ENCODE results near the gene COL24A1.
"Not testable (repeated sequence)": the region's sequence is repeated elsewhere in the genome, so short reads cannot be mapped to it uniquely, and the experiment has no call there.

Gene COL24A1

GRCh38 chr1:86114816-86115400 lies 41.7 kb downstream of the COL24A1 start:
- no peak overlapping the region for H3K9ac ChIP-seq (ENCODE audit: low read depth, low read length, poor library complexity)
- no peak overlapping the region for H3K18ac ChIP-seq (ENCODE audit: low read length)
- H2AK5ac ChIP-seq (ENCODE audit: low read depth, low read length), result no peak overlapping the region
- no peaks in the 10 kb centered on the region for H3K4me1 ChIP-seq (ENCODE audit: control insufficient read depth in 2 of 2, insufficient read depth in 1 of 2, low read depth in 1 of 2, low read length in 2 of 2)
- no peak overlapping the region for H4K8ac ChIP-seq (ENCODE audit: low read depth, low read length)
- H3K4me2 ChIP-seq (ENCODE audit: insufficient read depth, low read length, poor library complexity, severe bottlenecking), result no peak overlapping the region
- H3K14ac ChIP-seq (ENCODE audit: low read length), result no peak overlapping the region
- H3K79me1 ChIP-seq (ENCODE audit: low read depth, low read length), result no peaks in the 10 kb centered on the region
- H3K4ac ChIP-seq (ENCODE audit: low read length), result no peak overlapping the region
- H3K36me3 ChIP-seq (replicated peaks in 1 of 2; ENCODE audit: control insufficient read depth in 2 of 2, insufficient read depth in 2 of 2, low read length in 2 of 2), result no peaks in the 10 kb centered on the region
- H4K91ac ChIP-seq (ENCODE audit: low read depth, low read length, poor library complexity), result no peak overlapping the region
- no peak overlapping the region for H3K4me3 ChIP-seq (ENCODE audit: low read length in 2 of 2)
- H3K9me3 ChIP-seq (replicated peaks in 1 of 2; ENCODE audit: control insufficient read depth in 2 of 2, insufficient read depth in 1 of 2, low read depth in 1 of 2, low read length in 2 of 2), result no peaks in the 10 kb centered on the region
- no peaks in the 10 kb centered on the region for H3K27me3 ChIP-seq (ENCODE audit: control insufficient read depth in 3 of 3, insufficient read depth in 3 of 3, low read depth in 1 of 3, low read length in 3 of 3)
- WGBS, 2 donors (ENCODE audit: extremely low coverage in 2 of 2, insufficient read length in 2 of 2, insufficient replicate concordance in 1 of 2), result no CpG with 5 or more reads among the region's 4 CpGs
- no peak overlapping the region for H2BK12ac ChIP-seq (ENCODE audit: low read length)
- no peak overlapping the region for H2BK120ac ChIP-seq (ENCODE audit: low read depth, low read length)
- H3K23ac ChIP-seq (ENCODE audit: low read depth, low read length, poor library complexity), result no peak overlapping the region
- no peak overlapping the region for H2BK15ac ChIP-seq (ENCODE audit: low read length)
- no peak overlapping the region for H3K27ac ChIP-seq (replicated peaks; ENCODE audit: low read length)
- H2AFZ ChIP-seq (ENCODE audit: low read length), result no peak overlapping the region
- H2BK5ac ChIP-seq (ENCODE audit: low read length), result no peak overlapping the region
- DNase-seq (ENCODE audit: low spot score), result no peak

GRCh38 chr1:86114236-86114635 lies 42.3 kb downstream of the COL24A1 start:
- Histone ChIP-seq H3K14ac (ENCODE audit: low read length) (no peak overlapping the region), H3K4me1 (ENCODE audit: control insufficient read depth in 2 of 2, insufficient read depth in 1 of 2, low read depth in 1 of 2, low read length in 2 of 2) (no peaks in the 10 kb centered on the region), H2AK5ac (ENCODE audit: low read depth, low read length) (no peak overlapping the region), H2BK5ac (ENCODE audit: low read length) (no peak overlapping the region), H4K91ac (ENCODE audit: low read depth, low read length, poor library complexity) (no peak overlapping the region), H3K27ac (replicated peaks; ENCODE audit: low read length) (no peak overlapping the region), H2AFZ (ENCODE audit: low read length) (no peak overlapping the region), H3K23ac (ENCODE audit: low read depth, low read length, poor library complexity) (no peak overlapping the region), H3K36me3 (replicated peaks in 1 of 2; ENCODE audit: control insufficient read depth in 2 of 2, insufficient read depth in 2 of 2, low read length in 2 of 2) (no peaks in the 10 kb centered on the region), H3K27me3 (ENCODE audit: control insufficient read depth in 3 of 3, insufficient read depth in 3 of 3, low read depth in 1 of 3, low read length in 3 of 3) (no peaks in the 10 kb centered on the region), H3K18ac (ENCODE audit: low read length) (no peak overlapping the region), H4K8ac (ENCODE audit: low read depth, low read length) (no peak overlapping the region), H3K9ac (ENCODE audit: low read depth, low read length, poor library complexity) (no peak overlapping the region), H3K4me3 (ENCODE audit: low read length in 2 of 2) (no peak overlapping the region), H3K9me3 (replicated peaks in 1 of 2; ENCODE audit: control insufficient read depth in 2 of 2, insufficient read depth in 1 of 2, low read depth in 1 of 2, low read length in 2 of 2) (no peaks in the 10 kb centered on the region), H2BK15ac (ENCODE audit: low read length) (no peak overlapping the region), H2BK12ac (ENCODE audit: low read length) (no peak overlapping the region), H3K4me2 (ENCODE audit: insufficient read depth, low read length, poor library complexity, severe bottlenecking) (no peak overlapping the region), H2BK120ac (ENCODE audit: low read depth, low read length) (no peak overlapping the region), H3K79me1 (ENCODE audit: low read depth, low read length) (no peaks in the 10 kb centered on the region), H3K4ac (ENCODE audit: low read length) (no peak overlapping the region)
- 100% methylated on average over 1 of the region's 2 CpGs; no CpG with 5 or more reads in 1 of the 2 donors for WGBS, 2 donors (ENCODE audit: extremely low coverage in 2 of 2, insufficient read length in 2 of 2, insufficient replicate concordance in 1 of 2)
- DNase-seq (ENCODE audit: low spot score), result no peak

GRCh38 chr1:86111590-86111989 lies 45.0 kb downstream of the COL24A1 start:
- not testable (repeated sequence) for H3K9me3 ChIP-seq (replicated peaks in 1 of 2; ENCODE audit: control insufficient read depth in 2 of 2, insufficient read depth in 1 of 2, low read depth in 1 of 2, low read length in 2 of 2); H3K23ac ChIP-seq (ENCODE audit: low read depth, low read length, poor library complexity); H3K79me1 ChIP-seq (ENCODE audit: low read depth, low read length); H2AFZ ChIP-seq (ENCODE audit: low read length); H3K4ac ChIP-seq (ENCODE audit: low read length); H3K4me3 ChIP-seq (ENCODE audit: low read length in 2 of 2); H2BK15ac ChIP-seq (ENCODE audit: low read length); H3K4me2 ChIP-seq (ENCODE audit: insufficient read depth, low read length, poor library complexity, severe bottlenecking); DNase-seq (ENCODE audit: low spot score); H3K4me1 ChIP-seq (ENCODE audit: control insufficient read depth in 2 of 2, insufficient read depth in 1 of 2, low read depth in 1 of 2, low read length in 2 of 2); H3K9ac ChIP-seq (ENCODE audit: low read depth, low read length, poor library complexity); H2AK5ac ChIP-seq (ENCODE audit: low read depth, low read length); H3K36me3 ChIP-seq (replicated peaks in 1 of 2; ENCODE audit: control insufficient read depth in 2 of 2, insufficient read depth in 2 of 2, low read length in 2 of 2); H3K27ac ChIP-seq (replicated peaks; ENCODE audit: low read length); H4K91ac ChIP-seq (ENCODE audit: low read depth, low read length, poor library complexity); H2BK120ac ChIP-seq (ENCODE audit: low read depth, low read length); H3K18ac ChIP-seq (ENCODE audit: low read length); H4K8ac ChIP-seq (ENCODE audit: low read depth, low read length); H2BK5ac ChIP-seq (ENCODE audit: low read length); H2BK12ac ChIP-seq (ENCODE audit: low read length); H3K14ac ChIP-seq (ENCODE audit: low read length); H3K27me3 ChIP-seq (ENCODE audit: control insufficient read depth in 3 of 3, insufficient read depth in 3 of 3, low read depth in 1 of 3, low read length in 3 of 3)
- no CpG with 5 or more reads among the region's 12 CpGs for WGBS, 2 donors (ENCODE audit: extremely low coverage in 2 of 2, insufficient read length in 2 of 2, insufficient replicate concordance in 1 of 2)

GRCh38 chr1:86110451-86111129 lies 46.0 kb downstream of the COL24A1 start:
- Histone ChIP-seq H2BK120ac (ENCODE audit: low read depth, low read length) (no peak overlapping the region), H3K27ac (replicated peaks; ENCODE audit: low read length) (no peak overlapping the region), H3K23ac (ENCODE audit: low read depth, low read length, poor library complexity) (no peak overlapping the region), H2AFZ (ENCODE audit: low read length) (no peak overlapping the region), H4K8ac (ENCODE audit: low read depth, low read length) (peak overlapping the region; percentile 43), H3K4ac (ENCODE audit: low read length) (no peak overlapping the region), H3K4me1 (ENCODE audit: control insufficient read depth in 2 of 2, insufficient read depth in 1 of 2, low read depth in 1 of 2, low read length in 2 of 2) (no peaks in the 10 kb centered on the region), H3K18ac (ENCODE audit: low read length) (no peak overlapping the region), H3K79me1 (ENCODE audit: low read depth, low read length) (no peaks in the 10 kb centered on the region), H3K36me3 (replicated peaks in 1 of 2; ENCODE audit: control insufficient read depth in 2 of 2, insufficient read depth in 2 of 2, low read length in 2 of 2) (no peaks in the 10 kb centered on the region), H2BK12ac (ENCODE audit: low read length) (no peak overlapping the region), H2BK5ac (ENCODE audit: low read length) (no peak overlapping the region), H3K4me2 (ENCODE audit: insufficient read depth, low read length, poor library complexity, severe bottlenecking) (no peak overlapping the region), H3K9ac (ENCODE audit: low read depth, low read length, poor library complexity) (no peak overlapping the region), H4K91ac (ENCODE audit: low read depth, low read length, poor library complexity) (no peak overlapping the region), H3K9me3 (replicated peaks in 1 of 2; ENCODE audit: control insufficient read depth in 2 of 2, insufficient read depth in 1 of 2, low read depth in 1 of 2, low read length in 2 of 2) (no peaks in the 10 kb centered on the region), H3K4me3 (ENCODE audit: low read length in 2 of 2) (no peak overlapping the region), H3K27me3 (ENCODE audit: control insufficient read depth in 3 of 3, insufficient read depth in 3 of 3, low read depth in 1 of 3, low read length in 3 of 3) (no peaks in the 10 kb centered on the region), H3K14ac (ENCODE audit: low read length) (no peak overlapping the region), H2BK15ac (ENCODE audit: low read length) (no peak overlapping the region), H2AK5ac (ENCODE audit: low read depth, low read length) (no peak overlapping the region)
- no peak for DNase-seq (ENCODE audit: low spot score)
- no CpG with 5 or more reads among the region's 41 CpGs for WGBS, 2 donors (ENCODE audit: extremely low coverage in 2 of 2, insufficient read length in 2 of 2, insufficient replicate concordance in 1 of 2)
